ENCODE results near the gene RXFP1.

DNA sequence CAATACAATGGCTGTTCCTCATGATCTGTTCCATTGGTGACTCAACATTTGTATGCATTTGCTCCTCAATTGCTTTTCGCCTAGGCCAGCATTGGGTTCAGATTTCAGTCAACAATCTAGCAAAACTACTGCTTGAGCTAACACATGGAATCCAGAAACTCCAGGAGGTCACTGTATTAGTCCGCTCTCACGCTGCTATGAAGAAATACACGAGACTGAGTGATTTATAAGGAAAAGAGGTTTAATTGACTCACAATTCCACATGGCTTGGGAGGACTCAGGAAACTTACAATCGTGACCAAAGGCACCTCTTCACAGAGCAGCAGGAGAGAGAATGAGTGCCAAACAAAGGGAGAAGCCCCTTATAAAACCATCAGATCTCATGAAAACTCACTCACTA, 67.1 kb downstream of the RXFP1 start:
- TF ChIP-seq SNAI2 (CRISPR knock-in tag; IDR thresholded peaks at IDR 0.05) (no peak), ZFP30 (CRISPR knock-in tag; IDR thresholded peaks at IDR 0.05) (no peak), ZNF565 (CRISPR knock-in tag; conservative IDR thresholded peaks at IDR 0.05; ENCODE audit: low read depth) (no peak), PPARA (CRISPR knock-in tag; IDR thresholded peaks at IDR 0.05; ENCODE audit: borderline replicate concordance) (no peak), BACH2 (CRISPR knock-in tag; IDR thresholded peaks at IDR 0.05; ENCODE audit: borderline replicate concordance) (no peak), ESRRG (CRISPR knock-in tag; IDR thresholded peaks at IDR 0.05) (no peak), RARB (CRISPR knock-in tag; IDR thresholded peaks at IDR 0.05) (no peak), ISL1 (CRISPR knock-in tag; IDR thresholded peaks at IDR 0.05) (no peak), ZFP3 (CRISPR knock-in tag; IDR thresholded peaks at IDR 0.05) (no peak), ZNF8 (CRISPR knock-in tag; IDR thresholded peaks at IDR 0.05) (no peak)
- TF ChIP-seq, protein P1, sequence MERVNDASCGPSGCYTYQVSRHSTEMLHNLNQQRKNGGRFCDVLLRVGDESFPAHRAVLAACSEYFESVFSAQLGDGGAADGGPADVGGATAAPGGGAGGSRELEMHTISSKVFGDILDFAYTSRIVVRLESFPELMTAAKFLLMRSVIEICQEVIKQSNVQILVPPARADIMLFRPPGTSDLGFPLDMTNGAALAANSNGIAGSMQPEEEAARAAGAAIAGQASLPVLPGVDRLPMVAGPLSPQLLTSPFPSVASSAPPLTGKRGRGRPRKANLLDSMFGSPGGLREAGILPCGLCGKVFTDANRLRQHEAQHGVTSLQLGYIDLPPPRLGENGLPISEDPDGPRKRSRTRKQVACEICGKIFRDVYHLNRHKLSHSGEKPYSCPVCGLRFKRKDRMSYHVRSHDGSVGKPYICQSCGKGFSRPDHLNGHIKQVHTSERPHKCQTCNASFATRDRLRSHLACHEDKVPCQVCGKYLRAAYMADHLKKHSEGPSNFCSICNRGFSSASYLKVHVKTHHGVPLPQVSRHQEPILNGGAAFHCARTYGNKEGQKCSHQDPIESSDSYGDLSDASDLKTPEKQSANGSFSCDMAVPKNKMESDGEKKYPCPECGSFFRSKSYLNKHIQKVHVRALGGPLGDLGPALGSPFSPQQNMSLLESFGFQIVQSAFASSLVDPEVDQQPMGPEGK (CRISPR knock-in tag; IDR thresholded peaks at IDR 0.05; ENCODE audit: borderline replicate concordance), result no peak

Data from SK-N-SH treated with all-trans-retinoic acid at 6 μM for 48 hours (cell line).